Immature natural killer cell (primary cell): ENCODE data around the gene RTN4R. TPM values are rescaled to one million over a fixed set of nuclear protein-coding genes. Genes with fewer than 3 reads are reported as not detected.
A peak's percentile ranks its signal among the peaks of the same experiment; 100 is the strongest.
"Not testable (repeated sequence)": the region's sequence is repeated elsewhere in the genome, so short reads cannot be mapped to it uniquely, and the experiment has no call there.

Experiments
- DNase-seq, 3 donors: peaks; one replicate each; pipeline ENCODE4 v3.0.0; 2022; ENCODE audit warnings: mixed read lengths in 1 of 3
- H3K27ac Mint-ChIP-seq, 6 donors: one replicate each; pipeline ENCODE4 v1.8.0; 2020; ENCODE audit warnings: mixed read lengths in 6 of 6, mild to moderate bottlenecking in 5 of 6, inconsistent platforms in 4 of 6, moderate library complexity in 3 of 6
- H3K27me3 Mint-ChIP-seq, 3 donors: one replicate each; pipeline ENCODE4 v1.8.0; 2020 to 2021; ENCODE audit warnings: low read depth in 3 of 3, mild to moderate bottlenecking in 3 of 3, mixed read lengths in 3 of 3, moderate library complexity in 3 of 3, inconsistent platforms in 1 of 3
- H3K36me3 Mint-ChIP-seq, 3 donors: one replicate each; pipeline ENCODE4 v1.8.0; 2020; ENCODE audit warnings: mixed read lengths in 3 of 3, inconsistent platforms in 2 of 3, mild to moderate bottlenecking in 2 of 3
- H3K4me1 Mint-ChIP-seq, 2 donors: one replicate each; pipeline ENCODE4 v1.8.0; 2020; ENCODE audit warnings: inconsistent platforms in 2 of 2, mild to moderate bottlenecking in 2 of 2, mixed read lengths in 2 of 2, moderate library complexity in 1 of 2
- H3K4me3 Mint-ChIP-seq, 5 donors: one replicate each; pipeline ENCODE4 v1.8.0; 2020; ENCODE audit warnings: mild to moderate bottlenecking in 5 of 5, mixed read lengths in 5 of 5, inconsistent platforms in 3 of 5, moderate library complexity in 3 of 5
- H3K9me3 Mint-ChIP-seq, 6 donors: one replicate each; pipeline ENCODE4 v1.8.0; 2020; ENCODE audit warnings: mild to moderate bottlenecking in 6 of 6, mixed read lengths in 6 of 6, inconsistent platforms in 4 of 6, moderate library complexity in 3 of 6
- polyA plus RNA-seq, 3 donors: library from polyadenylated mRNA; unstranded; fragments of 300-500 nt; fragmentation: Illumina TruSeq; gene quantifications; one replicate each; pipeline ENCODE4 v1.2.3, GENCODE V29; 2021

Gene RTN4R
- polyA plus RNA-seq, 3 donors from 2014 or later = 1.1 to 3.9 (median 2.2) TPM

DNA sequence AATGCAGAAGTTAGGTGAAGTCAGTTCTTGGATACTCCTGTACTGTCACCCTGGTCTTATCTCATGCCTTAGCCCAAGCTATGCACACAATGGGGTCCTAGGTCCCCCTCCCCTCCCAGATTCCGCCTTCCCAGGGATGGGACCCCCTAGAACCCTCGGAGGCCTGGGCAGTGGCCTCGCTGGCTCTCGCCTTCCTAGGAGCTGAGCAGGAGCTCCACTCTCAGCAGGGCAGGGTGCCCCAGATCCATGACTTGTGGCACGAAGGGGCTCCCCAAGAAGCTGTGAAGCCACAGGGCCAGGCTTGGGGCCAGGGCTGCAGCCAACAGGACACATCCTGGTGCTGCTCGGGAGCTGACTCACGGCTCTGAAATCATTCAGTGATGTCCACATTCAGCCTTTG is 42.1 kb upstream of the RTN4R start:
- DNase-seq = not testable (repeated sequence)

DNA sequence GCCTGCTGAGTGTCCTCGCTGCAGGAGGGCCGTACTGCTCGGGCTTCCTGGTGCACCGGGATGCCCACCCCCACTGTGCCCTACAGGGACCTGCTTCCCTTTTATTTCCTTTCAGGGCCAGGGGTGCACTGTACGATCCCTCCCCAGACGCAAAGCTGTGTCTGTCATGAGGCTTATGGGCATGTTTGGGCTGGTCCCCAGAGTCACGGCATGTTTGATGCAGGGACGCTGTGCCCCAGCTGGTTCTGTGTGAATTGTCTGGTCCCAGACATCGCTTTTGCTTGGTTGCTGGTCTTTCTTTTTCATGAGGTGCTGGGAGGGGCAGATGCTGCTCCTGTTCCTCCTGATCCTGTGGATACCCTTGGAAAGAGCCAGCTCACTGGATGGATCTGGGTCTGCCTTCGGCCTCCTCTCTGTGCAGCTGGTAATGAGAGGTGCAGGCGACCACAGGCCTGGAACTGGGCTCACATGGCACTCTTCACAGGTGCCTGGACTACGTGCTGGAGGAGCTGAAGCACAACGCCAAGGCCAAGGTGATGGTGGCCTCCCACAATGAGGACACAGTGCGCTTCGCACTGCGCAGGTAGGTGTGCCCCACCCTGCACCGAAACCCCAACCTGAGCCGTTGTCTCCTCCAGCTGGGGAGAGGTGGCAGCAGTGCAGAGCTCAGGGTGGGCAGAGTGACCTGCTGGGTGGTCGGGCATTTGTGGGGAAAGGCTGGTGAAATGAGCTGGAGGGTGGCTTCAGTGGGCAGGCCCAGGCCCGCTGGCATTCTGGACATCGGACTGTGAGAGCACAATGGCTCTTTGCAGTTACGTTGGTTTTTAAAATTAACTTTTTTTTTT is 40.9 kb upstream of the RTN4R start:
- H3K9me3 Mint-ChIP-seq, H3K36me3 Mint-ChIP-seq, H3K4me3 Mint-ChIP-seq, H3K27me3 Mint-ChIP-seq, H3K27ac Mint-ChIP-seq, DNase-seq, H3K4me1 Mint-ChIP-seq: not testable (repeated sequence)

More for the DNA sequence above, 42.1 kb upstream of the RTN4R start:
- H3K36me3 Mint-ChIP-seq, H3K27me3 Mint-ChIP-seq, H3K9me3 Mint-ChIP-seq, H3K4me1 Mint-ChIP-seq, H3K4me3 Mint-ChIP-seq, H3K27ac Mint-ChIP-seq: not testable (repeated sequence)

- H3K4me1 Mint-ChIP-seq, DNase-seq, H3K9me3 Mint-ChIP-seq, H3K36me3 Mint-ChIP-seq, H3K27me3 Mint-ChIP-seq, H3K4me3 Mint-ChIP-seq, H3K27ac Mint-ChIP-seq: not testable (repeated sequence)
These were observed 39.6 kb upstream of the RTN4R start for GRCh38 chr22:20307448-20308447.

DNA sequence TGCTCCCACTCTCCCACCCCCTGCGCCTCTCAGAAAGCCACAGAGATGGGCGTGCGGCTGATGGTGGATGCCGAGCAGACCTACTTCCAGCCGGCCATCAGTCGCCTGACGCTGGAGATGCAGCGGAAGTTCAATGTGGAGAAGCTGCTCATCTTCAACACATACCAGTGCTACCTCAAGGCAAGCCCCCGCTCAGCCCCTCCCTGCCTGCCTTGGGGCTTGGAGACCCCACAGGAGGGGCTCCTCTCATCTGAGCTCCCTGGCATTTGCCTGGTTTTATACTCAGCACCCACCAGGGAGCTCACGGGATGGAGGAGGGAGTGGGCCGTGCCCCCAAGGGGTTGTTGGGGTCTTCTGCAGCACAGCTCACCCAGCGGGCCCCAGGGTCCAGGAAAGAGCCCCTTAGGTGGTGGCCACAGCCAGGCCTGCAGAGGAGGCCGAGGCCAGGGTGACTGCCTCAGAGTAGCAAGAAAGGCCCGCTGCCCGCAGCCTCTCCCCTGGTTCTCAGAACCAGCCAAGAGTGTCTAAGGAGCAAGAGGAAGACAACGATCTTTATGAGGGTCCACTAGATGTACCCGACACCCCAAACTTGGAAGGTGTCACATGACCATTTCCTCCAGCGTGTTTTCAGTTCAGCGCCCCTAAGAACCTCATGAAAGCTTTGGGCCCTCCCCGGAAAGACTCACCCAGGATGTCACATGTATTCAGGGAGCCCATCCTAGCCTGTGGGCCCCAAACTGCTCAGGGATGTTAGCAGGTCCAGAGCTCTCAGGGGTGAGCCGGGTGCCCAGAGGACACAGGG is 38.7 kb upstream of the RTN4R start:
- H3K4me1 Mint-ChIP-seq, H3K36me3 Mint-ChIP-seq, H3K9me3 Mint-ChIP-seq, H3K4me3 Mint-ChIP-seq, H3K27ac Mint-ChIP-seq, DNase-seq, H3K27me3 Mint-ChIP-seq: not testable (repeated sequence)

DNA sequence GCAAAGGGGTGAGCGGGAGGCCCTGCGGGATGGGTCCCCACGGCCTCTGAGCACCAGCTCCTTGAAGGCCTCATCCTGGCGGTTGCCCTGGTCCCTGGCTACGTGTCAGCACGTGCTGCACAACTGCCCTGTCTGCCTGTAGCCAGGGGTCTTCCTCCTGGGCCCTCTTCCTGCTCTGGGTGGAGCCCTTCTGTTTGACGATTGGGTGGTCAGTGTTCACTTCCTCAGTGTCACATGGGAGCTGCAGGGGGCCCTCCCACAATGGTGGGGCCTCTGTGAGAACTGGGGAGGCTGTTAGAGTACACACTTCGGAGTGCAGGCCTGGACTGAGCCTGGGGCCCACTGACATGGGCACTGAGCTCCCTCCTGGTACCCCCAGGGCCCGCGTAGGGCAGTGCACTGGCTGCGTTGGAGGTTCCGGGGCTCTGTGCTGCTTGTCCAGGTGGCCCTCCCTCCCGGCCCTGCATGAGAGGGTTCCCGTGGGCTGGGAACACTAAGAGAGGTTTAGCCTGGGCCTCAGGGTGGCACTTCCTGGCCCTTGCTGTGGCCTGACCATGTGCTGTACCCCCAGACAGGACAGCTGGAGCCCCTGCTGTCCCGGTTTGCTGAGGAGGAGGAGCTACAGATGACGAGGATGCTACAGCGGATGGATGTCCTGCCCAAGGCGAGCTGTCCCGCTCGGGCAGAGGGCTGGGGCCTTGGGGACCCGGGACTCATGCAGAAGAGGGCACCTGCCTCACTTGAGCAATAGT is 38.0 kb upstream of the RTN4R start:
- Mint-ChIP-seq H3K9me3 (no peaks in the 10 kb centered on the region), H3K27me3 (peaks cover 4 to 9% (median 5%) of the 10 kb centered on the region in 3 donors), H3K4me3 (no peak overlapping the region), H3K27ac (no peak overlapping the region), H3K36me3 (no peaks in the 10 kb centered on the region), H3K4me1 (no peaks in the 10 kb centered on the region)
- no peak for DNase-seq

DNA sequence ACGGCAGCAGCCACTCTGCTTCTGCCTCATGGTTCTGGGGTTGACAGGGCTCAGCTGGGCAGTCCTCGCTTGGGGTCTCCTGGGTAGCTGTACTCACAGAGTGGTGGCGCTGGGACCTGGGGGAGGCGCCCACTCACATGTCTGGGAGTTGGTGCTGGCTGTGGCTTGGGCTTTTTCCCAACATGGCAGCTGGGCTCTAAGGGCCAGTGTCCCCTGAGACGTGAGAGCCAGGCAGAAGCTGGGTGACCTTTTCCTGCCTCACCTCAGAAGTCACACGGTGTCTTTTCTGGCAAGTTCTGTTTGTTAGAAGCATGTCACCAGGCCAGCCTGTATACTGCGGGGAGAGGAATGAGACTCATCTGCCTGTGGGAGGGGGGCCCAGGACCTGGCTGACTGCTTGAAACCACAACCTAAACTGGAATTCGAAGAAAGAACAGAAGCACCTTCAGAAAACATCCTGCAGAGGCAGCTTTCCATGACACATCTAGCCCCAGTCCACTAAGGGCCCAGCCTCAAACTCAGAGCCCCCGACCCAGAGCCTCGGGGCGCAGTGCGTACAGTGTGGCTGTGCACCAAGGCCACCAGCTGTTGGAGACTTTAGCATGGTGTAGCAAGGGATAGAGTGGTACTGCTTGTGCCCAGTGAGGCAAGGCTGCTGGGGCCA is 37.2 kb upstream of the RTN4R start:
- peaks cover 4 to 11% (median 9%) of the 10 kb centered on the region in 3 donors for H3K27me3 Mint-ChIP-seq
- not testable (repeated sequence) for H3K9me3 Mint-ChIP-seq, H3K4me3 Mint-ChIP-seq, DNase-seq, H3K27ac Mint-ChIP-seq, H3K36me3 Mint-ChIP-seq, H3K4me1 Mint-ChIP-seq

- DNase-seq = no peak
- H3K4me1 Mint-ChIP-seq = peaks cover 0 to 1% of the 10 kb centered on the region in 2 donors
- H3K4me3 Mint-ChIP-seq = no peak overlapping the region
- H3K36me3 Mint-ChIP-seq = no peaks in the 10 kb centered on the region
- H3K27ac Mint-ChIP-seq = no peak overlapping the region
- no peaks in the 10 kb centered on the region for H3K9me3 Mint-ChIP-seq
- H3K27me3 Mint-ChIP-seq = peaks cover 4 to 11% (median 9%) of the 10 kb centered on the region in 3 donors
These were observed 36.5 kb upstream of the RTN4R start for GRCh38 chr22:20304646-20305045.

DNA sequence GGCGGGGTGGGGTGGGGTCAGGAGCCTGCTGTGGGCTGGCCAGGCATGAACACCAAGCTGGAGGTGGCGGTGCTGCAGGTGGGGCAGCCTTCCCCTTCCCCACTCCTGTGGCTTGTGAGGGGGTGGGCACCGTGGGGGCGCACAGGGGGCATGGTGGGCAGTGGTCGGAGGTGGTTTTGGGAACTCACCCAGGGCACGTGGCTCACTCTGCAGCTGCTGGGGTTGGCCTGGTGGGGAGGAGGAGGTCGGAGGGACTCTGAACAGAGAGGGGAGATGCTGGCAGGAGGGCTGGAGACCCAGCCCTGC is 35.1 kb upstream of the RTN4R start:
- not testable (repeated sequence) for H3K9me3 Mint-ChIP-seq, H3K36me3 Mint-ChIP-seq, H3K4me1 Mint-ChIP-seq, H3K4me3 Mint-ChIP-seq, DNase-seq, H3K27ac Mint-ChIP-seq
- peaks cover 4 to 10% (median 9%) of the 10 kb centered on the region in 3 donors for H3K27me3 Mint-ChIP-seq

DNA sequence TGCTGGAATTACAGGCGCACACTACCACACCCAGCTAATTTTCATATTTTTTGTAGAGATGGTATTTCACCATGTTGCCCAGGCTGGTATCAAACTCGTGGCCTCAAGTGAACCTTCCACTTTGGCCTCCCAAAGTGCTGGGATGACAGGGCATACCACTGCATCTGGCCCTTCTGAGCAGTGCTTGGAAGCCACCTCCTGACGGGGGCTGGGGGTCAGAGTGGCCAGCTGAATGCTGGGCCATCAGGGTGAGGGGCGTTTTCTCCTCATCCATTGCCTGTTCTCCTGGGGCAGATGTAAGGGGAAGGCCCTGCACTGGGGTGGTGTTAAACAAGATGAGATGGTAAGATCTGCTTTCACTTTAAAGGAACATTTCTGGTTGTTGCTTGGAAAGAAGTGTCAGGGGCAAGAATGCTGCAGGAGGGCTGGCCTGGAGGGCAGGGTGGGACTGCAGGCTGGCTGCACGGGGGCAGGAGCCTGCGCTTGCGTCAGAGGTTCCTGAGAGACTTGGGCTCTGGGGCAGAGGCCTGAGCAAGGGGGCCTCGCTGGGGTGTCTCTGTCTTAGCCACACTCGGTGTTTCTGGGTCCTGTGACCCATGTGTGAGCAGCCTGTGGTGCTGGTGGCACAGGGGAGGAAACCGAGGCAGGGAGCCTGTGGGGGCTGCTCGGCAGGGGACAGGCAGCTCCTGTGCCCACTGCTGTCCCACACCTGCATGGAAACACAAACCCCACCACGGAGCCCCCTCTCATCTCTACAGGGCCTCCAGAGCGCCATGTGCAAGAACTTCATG is 34.5 kb upstream of the RTN4R start:
- no peak for DNase-seq
- no peaks in the 10 kb centered on the region for H3K36me3 Mint-ChIP-seq
- no peak overlapping the region for H3K4me3 Mint-ChIP-seq
- no peaks in the 10 kb centered on the region for H3K9me3 Mint-ChIP-seq
- peaks cover 4 to 10% (median 9%) of the 10 kb centered on the region in 3 donors for H3K27me3 Mint-ChIP-seq
- H3K4me1 Mint-ChIP-seq = peaks cover 0 to 5% of the 10 kb centered on the region in 2 donors
- no peak overlapping the region for H3K27ac Mint-ChIP-seq

GRCh38 chr22:20299746-20300136 is 31.6 kb upstream of the RTN4R start:
- peak overlapping the region in 4 of 5 donors; percentile 67 to 73 (median 70) for H3K4me3 Mint-ChIP-seq
- peak in 1 of 3 donors; percentile 24 for DNase-seq
- H3K4me1 Mint-ChIP-seq = peaks cover 0 to 5% of the 10 kb centered on the region in 2 donors
- no peaks in the 10 kb centered on the region for H3K36me3 Mint-ChIP-seq
- H3K9me3 Mint-ChIP-seq = no peaks in the 10 kb centered on the region
- H3K27ac Mint-ChIP-seq = no peak overlapping the region
- H3K27me3 Mint-ChIP-seq = peaks cover 3 to 13% (median 7%) of the 10 kb centered on the region in 3 donors

GRCh38 chr22:20298803-20299745 is 31.0 kb upstream of the RTN4R start:
- Mint-ChIP-seq H3K27ac (no peak overlapping the region), H3K27me3 (peaks cover 2 to 13% (median 7%) of the 10 kb centered on the region in 3 donors), H3K4me1 (peaks cover 0 to 5% of the 10 kb centered on the region in 2 donors), H3K36me3 (no peaks in the 10 kb centered on the region), H3K4me3 (peak overlapping the region; percentile 67 to 82 (median 68)), H3K9me3 (no peaks in the 10 kb centered on the region)
- peak; percentile 53 to 68 (median 60) for DNase-seq
